Fibroblast of mammary gland (primary cell): ENCODE data around the gene FANCI.

Source experiments
- DNase-seq: peaks from one replicate; pipeline ENCODE4 v3.0.0-alpha.2; 2010; ENCODE audit warnings: low read depth
- H3K4me3 ChIP-seq: 2 replicates; pipeline ENCODE4 v1.5.1; 2011; ENCODE audit warnings: low read depth, mild to moderate bottlenecking, low read length, moderate library complexity; ENCODE audit not compliant: control insufficient read depth
- CTCF ChIP-seq: conservative IDR thresholded peaks from 2 replicates; pipeline ENCODE4 v1.5.1; 2011; ENCODE audit warnings: low read depth, low read length, inconsistent platforms; ENCODE audit not compliant: control insufficient read depth, insufficient read depth

FANCI gene

GRCh38 chr15:89198196-89198595 is 45.6 kb upstream of the FANCI start:
- H3K4me3 ChIP-seq: no peak overlapping the region
- TF ChIP-seq CTCF: no peak
- no peak for DNase-seq

- no peak overlapping the region for H3K4me3 ChIP-seq
- TF ChIP-seq CTCF: no peak
- no peak for DNase-seq
Measured at GRCh38 chr15:89198934-89199333, 44.8 kb upstream of the FANCI start.

- no peak for DNase-seq
- no peak for TF ChIP-seq CTCF
Measured at GRCh38 chr15:89199746-89200145, 44.0 kb upstream of the FANCI start.

GRCh38 chr15:89200182-89200581 is 43.6 kb upstream of the FANCI start:
- H3K4me3 ChIP-seq: no peak overlapping the region
- no peak for DNase-seq
- TF ChIP-seq CTCF: no peak

More at GRCh38 chr15:89199746-89200145, 44.0 kb upstream of the FANCI start:
- no peak overlapping the region for H3K4me3 ChIP-seq

- no peak overlapping the region for H3K4me3 ChIP-seq
- no peak for DNase-seq
- no peak for TF ChIP-seq CTCF
Measured at GRCh38 chr15:89201465-89202005, 42.2 kb upstream of the FANCI start.

DNA sequence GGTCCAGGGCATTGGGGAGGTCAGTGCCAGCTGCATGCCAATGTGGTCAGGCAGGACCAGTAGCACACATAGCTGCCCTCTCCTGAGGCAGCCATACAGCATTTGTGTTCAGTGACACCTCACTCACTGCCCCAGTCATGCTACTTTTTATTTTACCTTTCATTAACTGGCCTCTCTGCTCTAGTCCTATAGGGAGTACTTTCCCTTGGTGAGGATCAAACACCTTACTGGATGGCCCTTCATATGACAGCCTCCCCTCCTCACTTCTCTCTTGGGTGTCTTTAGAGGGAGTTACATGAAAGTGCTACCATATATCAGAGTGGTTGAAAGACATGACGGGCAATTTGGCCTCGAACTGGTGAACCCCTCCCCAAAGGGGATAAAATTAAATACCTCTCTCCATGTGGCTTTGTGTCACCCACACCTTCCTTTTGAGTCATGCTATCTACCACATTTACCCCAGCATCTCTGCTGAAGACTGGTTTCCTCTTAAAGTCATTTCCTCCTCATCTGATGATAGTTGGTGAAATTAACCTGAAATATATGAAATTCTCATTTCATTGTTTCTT is 40.0 kb upstream of the FANCI start:
- no peak for DNase-seq
- no peak overlapping the region for H3K4me3 ChIP-seq
- no peak for TF ChIP-seq CTCF
